SK-N-DZ (cell line): ENCODE data around the gene COX5B.

Source experiments
- DNase-seq: peaks from one replicate; pipeline ENCODE4 v3.0.0-alpha.2; 2015; ENCODE audit warnings: low spot score

Gene COX5B

GRCh38 chr2:97653874-97654273 lies 8.0 kb downstream of the COX5B start:
- no peak for DNase-seq

DNA sequence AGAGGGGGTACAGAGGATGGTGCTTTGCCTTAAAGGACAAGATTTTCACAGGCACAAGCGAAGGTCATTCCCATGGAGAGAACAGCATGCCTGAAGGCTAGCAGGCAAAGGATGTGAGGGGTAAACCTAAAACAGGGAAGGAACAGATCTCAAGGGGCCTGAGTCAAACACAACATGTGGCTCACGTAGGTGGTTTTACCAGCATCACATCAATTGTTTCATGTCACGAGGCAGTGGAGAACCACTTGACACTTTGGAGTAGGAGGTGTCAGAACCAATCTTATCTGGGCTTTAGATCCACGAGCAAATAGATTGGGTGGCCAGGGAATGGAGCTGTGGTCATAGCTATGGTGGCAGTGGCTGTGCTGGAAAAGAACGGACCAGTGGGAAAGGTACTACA lies 8.4 kb downstream of the COX5B start:
- no peak for DNase-seq

DNA sequence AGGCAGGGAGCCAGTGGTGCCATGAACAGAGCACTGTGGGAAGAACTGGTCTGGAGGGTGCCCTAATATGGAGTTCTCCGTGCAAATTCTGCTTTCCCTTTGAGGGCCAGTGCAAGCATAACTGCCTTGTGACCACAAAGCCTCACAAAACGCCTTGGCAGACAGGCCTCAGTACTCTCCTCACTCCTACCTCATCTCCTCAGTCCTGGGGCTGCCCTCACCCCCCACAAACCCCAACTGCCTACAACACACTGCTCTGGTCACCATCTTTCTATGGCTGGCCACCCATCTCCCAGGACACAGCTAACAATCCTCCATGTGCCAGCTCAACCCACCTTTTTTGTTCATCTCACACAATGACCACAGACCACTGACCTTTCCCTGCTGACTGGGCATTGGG lies 8.9 kb downstream of the COX5B start:
- DNase-seq: no peak

GRCh38 chr2:97656129-97656755 lies 10.4 kb downstream of the COX5B start:
- DNase-seq: no peak

DNA sequence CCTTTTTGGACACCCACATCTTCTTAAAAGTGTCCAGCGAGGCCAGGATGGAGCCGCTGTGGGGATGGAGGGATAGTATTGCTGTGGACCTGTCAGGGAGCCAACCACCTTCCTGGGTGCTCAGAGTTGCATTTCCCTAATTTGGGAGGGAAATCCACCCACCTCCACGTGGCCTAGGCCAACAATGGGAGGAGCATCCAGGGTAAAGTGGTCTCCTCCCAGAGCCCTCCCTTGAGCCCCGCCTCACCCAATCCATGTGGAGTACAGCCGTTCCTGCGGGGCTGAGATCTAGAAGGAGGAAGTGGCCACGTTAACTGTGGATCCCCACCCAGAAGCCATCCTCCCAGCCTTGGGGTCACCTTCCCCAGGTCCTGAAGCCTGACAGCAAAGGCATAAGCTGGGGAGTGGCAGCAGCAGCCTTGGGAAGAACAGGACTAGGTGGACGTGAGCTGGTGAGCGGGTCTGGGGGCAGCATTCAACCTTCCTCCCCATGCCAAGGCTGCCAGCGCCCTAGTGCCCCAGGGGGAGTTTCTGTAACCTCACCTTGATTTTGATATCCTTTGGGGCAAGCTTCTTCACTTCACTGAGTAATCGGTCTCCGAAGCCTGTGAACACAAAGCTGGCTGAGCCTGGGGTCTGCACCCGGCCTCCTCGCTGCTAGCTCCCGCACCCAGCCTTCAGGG lies 11.2 kb downstream of the COX5B start:
- no peak for DNase-seq

DNA sequence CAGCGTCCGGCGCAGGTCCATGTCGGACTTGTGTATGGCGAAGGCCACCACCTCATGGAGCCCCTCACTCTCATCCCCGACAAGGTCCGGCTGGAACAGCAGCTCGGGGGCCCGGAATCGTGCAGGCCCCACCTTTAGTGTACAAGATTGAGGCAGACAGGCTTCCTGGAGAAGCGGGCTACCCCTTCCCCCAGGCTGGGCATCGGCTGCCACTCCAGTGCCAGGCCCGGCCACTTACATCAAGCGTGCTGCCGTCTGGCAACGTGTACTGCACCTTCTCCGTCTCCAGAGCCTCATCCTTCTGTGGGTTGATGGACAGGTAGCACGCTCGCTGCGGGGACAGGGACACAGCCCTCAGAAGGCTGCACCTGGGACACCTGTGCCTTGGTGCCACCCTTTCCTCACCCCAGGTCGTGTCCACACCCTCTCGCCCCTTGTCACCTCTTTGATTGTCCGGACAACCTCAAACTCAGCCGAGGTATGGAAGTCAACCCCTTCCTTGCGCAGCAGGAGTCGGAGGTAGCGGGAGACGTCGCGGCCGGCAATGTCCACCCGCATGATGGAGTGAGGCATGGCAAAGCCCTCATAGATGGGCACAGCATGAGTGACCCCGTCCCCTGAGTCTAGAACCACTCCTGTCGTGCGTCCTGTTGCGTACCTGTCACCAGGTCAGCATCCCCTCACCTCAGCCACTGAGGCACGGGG lies 12.3 kb downstream of the COX5B start:
- DNase-seq: no peak

GRCh38 chr2:97658691-97659157 lies 12.9 kb downstream of the COX5B start:
- no peak for DNase-seq

DNA sequence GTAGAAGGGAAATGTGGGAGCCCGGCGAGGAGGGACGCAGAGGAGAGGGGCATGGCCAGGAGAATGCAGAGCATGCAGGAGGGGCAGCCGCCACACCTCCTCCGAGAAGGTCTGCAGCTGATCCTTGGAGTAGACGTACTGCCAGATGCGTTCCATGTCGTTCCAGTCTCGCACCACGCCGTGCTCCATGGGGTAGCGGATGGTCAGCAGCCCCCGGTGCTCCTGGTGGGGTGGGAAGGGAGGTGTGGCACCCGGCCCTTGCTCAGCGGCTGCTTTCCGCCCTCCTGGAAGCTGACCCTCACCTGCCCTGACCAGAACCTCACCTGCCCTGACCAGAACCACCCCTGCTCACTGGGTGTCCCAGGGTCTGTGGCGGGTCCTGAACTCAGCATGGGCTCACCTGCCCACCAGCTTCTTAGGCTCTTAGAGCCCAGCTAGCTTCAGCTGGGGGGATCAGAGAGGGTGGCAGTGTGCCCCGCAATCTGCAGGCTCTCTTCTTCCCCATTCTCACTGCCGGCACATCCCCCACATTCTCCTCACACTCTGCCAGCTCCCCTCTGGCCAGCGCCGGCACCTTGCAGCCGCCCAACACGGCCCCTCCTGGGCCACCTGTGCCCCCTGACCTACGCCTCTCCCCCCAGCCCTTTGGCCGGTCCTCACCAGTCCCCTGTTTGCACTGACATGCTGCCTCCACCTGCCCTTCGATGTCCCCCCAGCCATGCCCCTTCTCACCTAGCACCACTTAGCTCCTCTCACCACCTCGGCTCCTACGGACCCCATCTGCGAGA lies 13.6 kb downstream of the COX5B start:
- DNase-seq: no peak

DNA sequence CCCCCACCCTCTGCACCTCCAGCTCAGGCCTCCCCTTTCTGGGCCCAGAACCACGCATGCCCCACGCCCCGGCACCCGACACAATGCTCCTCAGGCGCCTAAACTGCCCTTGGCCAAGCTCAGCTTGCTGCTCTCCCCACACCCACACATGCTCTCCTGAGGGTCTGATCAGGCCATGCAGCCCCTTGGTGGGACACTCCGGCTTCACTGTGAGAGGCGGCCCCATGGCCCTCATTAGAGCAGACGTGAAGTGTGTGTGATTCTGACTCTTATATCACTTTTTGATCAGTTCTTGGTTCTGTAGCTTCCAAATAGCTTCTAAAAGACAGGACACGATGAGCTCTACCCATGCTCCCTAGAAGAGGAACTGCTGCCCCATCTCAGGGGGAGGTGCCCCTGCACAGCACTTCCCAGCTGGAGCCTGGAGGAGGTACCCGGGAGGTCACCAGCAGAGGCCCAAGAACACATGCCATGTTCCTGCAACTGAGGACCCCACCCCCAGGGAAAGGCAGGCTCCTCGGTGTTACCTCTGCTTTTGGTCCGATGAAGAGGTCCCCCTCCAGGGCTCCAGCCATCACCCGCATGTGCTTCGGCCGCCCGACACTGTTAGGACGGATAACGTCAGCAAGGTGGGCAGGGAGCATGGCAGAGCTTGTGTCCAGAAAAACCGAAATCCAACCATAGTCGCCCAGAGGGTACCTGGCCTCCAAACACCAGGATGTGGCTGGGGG lies 14.3 kb downstream of the COX5B start:
- no peak for DNase-seq

- DNase-seq: no peak
Observed at GRCh38 chr2:97660775-97661389, 15.0 kb downstream of the COX5B start.

GRCh38 chr2:97661927-97662326 lies 16.1 kb downstream of the COX5B start:
- DNase-seq: no peak

- no peak for DNase-seq
Observed at GRCh38 chr2:97662386-97662894, 16.6 kb downstream of the COX5B start.

DNA sequence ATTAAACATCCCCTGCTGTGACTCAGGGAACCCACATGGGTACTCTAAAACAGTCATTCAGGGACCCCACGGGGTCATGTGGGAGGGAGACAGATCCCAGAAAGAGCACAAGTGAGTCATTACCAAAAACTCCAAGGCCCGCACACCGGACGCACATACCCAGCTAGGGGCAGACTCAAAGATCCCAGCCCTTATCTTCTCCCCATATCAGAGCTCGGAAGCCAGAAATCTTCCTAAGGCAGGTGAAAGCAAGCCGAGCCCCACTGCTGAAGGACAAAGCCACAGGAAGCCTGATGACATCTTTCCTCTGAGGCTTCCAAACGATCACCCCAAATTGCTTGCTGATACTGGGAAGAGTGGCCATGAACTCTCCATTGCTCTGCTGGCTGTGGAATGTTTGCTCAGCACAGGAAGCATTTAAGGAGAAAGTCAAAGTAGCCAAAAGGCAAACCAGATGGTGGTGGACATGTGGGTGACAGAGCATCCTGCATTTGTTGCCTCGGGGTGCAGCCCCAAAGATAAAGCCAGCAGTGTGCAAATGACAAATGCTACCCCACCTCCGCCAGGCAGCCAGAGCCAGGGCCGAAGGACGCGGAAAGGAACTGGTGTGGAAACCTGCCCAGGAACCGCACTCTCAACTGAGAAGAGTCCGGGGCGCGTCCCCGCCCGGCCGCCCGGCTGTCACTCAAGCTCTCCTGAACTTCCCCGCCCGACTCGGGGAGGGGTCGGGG lies 17.2 kb downstream of the COX5B start:
- DNase-seq: peak; percentile 31

DNA sequence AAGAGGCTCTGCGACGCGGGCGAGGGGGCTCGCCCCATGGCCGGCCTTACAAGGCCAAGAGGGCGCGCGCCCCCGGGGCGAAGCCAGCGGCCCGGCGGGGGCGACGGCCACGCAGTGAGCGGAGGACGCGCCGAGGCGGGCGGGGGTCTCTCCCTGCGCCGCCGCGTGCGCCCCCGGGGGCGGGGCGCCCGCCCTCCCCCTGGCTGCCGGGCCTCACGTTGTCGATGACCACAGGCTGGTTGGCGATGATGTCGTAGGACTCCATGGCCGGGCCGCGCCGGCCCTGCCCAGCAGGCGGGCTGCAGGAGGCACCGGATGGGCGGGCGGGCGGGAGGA lies 17.7 kb downstream of the COX5B start:
- DNase-seq: peak; percentile 61

- peak; percentile 99 for DNase-seq
Observed at GRCh38 chr2:97663962-97664635, 18.2 kb downstream of the COX5B start, which contains the start of gene ACTR1B. Gene ACTR1B, minus strand, starts transcription at chr2:97664044. Its CDS starts 154 bp downstream, at chr2:97663890.

- DNase-seq: no peak
Observed at GRCh38 chr2:97664636-97664970, 18.7 kb downstream of the COX5B start.

GRCh38 chr2:97669448-97669847 lies 23.6 kb downstream of the COX5B start, which contains the start of gene C2orf92:
Gene C2orf92, plus strand, starts transcription at chr2:97669713. Its CDS starts 76 bp downstream, at chr2:97669789.
- DNase-seq: no peak

DNA sequence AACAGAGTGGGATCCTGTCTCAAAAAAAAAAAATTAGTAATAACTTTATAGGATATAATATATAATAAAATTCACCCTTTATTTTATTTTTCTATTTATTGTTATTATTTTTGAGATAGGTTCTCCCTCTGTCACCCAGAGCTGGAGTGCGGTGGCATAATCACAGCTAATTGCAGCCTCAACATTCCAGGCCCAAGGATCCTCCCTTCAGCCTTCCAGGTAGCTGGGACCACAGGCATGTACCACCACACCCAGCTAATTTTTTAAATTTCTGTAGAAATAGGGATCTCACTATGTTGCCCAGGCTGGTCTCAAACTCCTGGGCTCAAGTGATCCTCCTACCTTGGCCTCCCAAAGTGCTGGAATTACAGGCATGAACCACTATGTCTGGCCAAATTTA lies 24.6 kb downstream of the COX5B start:
- no peak for DNase-seq

DNA sequence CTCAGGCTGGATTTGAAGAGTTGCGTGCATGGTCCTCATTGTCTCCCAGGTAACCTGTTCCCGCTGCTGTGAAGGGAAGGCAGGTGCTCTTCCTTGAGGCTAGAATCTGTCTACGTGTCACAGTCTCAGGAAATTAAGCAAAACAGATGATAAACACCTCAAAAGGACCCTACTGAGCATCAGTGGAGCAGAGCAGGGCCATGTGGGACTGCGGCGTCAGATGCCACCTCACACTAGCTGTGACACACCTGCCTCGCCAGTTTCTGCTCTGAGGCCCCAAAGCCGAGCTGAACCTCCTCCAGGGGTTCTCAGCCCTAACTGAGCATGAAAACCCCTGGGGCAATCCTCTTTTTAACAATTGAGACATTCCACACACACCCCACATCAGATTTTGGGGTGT lies 25.7 kb downstream of the COX5B start:
- DNase-seq: no peak
